Skeletal muscle satellite cell (primary cell): ENCODE results near the gene SERINC2.
"Not testable (repeated sequence)": the region's sequence is repeated elsewhere in the genome, so short reads cannot be mapped to it uniquely, and the experiment has no call there.

ENCODE experiments used
- H3K27me3 ChIP-seq: 2 replicates; pipeline ENCODE4 v1.7.0; 2013; ENCODE audit warnings: low read length; ENCODE audit not compliant: control insufficient read depth, insufficient read depth
- H3K36me3 ChIP-seq: 2 replicates; pipeline ENCODE4 v1.7.0; 2013; ENCODE audit warnings: mild to moderate bottlenecking, control low read depth, low read length; ENCODE audit not compliant: insufficient read depth
- H3K4me1 ChIP-seq: 2 replicates; pipeline ENCODE4 v1.7.0; 2013; ENCODE audit warnings: low read length; ENCODE audit not compliant: control insufficient read depth, insufficient read depth
- H3K4me2 ChIP-seq: 2 replicates; pipeline ENCODE4 v1.7.0; 2013; ENCODE audit warnings: mild to moderate bottlenecking, low read length
- H3K4me3 ChIP-seq: 2 replicates; pipeline ENCODE4 v1.7.0; 2013; ENCODE audit warnings: low read length
- H3K9ac ChIP-seq: 2 replicates; pipeline ENCODE4 v1.7.0; 2013; ENCODE audit warnings: mild to moderate bottlenecking, low read depth, low read length, moderate library complexity
- H3K9me3 ChIP-seq: replicated peaks from 2 replicates; pipeline ENCODE4 v1.7.0; 2013; ENCODE audit warnings: mild to moderate bottlenecking, control low read depth, low read length

The SERINC2 gene

DNA sequence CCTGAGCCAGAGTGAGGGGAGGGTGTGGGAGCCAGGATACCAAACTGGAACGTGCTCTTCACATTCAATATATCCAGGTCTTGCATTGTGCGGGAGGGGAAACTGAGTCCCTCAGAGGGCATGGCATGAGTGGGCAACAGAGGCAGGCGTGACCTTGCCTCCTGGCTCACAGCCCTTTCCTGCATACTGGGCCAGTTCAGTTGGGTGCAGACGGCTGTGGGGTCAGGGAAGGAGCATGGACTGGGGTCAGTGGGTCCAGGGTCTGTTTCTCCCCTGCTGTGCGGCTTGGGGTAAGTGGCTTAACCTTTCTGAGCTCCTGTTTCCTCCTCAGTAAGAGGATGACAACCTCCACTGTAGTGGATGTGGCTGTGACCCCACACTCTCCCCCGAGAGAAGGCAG, 16.6 kb downstream of the SERINC2 start:
- no peaks in the 10 kb centered on the region for H3K4me1 ChIP-seq
- no peak overlapping the region for H3K4me3 ChIP-seq
- H3K27me3 ChIP-seq, result no peaks in the 10 kb centered on the region
- peaks cover 17% of the 10 kb centered on the region for H3K36me3 ChIP-seq
- H3K9me3 ChIP-seq, result no peaks in the 10 kb centered on the region
- H3K4me2 ChIP-seq, result no peak overlapping the region
- no peak overlapping the region for H3K9ac ChIP-seq

DNA sequence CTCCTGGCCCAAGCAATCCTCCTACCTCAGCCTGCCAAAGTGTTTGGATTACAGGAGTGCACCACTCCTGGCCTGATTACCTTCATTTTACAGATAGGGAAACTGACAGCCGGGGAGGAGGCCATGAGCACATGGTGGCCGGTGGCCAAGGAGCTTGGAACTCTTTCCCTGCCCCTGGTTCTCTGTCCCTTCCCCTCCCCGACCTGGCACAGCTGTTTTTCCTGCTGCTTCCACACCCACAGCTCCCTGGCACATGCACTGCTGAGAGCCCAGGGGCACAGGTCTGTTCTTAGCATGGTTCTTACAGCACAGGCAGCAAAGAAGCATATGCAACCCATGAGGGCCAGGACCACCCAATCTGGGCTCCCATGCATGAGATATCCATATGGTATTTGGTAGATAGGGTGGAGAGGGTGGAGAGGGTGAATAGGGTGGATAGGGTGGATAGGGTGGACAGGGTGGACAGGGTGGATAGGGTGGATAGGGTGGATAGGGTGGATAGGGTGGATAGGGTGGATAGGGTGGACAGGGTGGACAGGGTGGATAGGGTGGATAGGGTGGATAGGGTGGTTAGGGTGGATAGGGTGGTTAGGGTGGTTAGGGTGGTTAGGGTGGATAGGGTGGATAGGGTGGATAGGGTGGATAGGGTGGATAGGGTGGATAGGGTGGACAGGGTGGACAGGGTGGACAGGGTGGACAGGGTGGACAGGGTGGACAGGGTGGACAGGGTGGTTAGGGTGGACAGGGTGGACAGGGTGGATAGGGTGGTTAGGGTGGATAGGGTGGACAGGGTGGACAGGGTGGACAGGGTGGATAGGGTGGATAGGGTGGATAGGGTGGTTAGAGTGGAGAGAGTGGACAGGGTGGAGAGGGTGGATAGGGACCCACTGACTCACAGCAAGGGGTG, 18.6 kb downstream of the SERINC2 start:
- H3K4me3 ChIP-seq, H3K4me2 ChIP-seq, H3K9ac ChIP-seq, H3K4me1 ChIP-seq, H3K27me3 ChIP-seq, H3K9me3 ChIP-seq: not testable (repeated sequence)
- H3K36me3 ChIP-seq, result peaks cover 12% of the 10 kb centered on the region

DNA sequence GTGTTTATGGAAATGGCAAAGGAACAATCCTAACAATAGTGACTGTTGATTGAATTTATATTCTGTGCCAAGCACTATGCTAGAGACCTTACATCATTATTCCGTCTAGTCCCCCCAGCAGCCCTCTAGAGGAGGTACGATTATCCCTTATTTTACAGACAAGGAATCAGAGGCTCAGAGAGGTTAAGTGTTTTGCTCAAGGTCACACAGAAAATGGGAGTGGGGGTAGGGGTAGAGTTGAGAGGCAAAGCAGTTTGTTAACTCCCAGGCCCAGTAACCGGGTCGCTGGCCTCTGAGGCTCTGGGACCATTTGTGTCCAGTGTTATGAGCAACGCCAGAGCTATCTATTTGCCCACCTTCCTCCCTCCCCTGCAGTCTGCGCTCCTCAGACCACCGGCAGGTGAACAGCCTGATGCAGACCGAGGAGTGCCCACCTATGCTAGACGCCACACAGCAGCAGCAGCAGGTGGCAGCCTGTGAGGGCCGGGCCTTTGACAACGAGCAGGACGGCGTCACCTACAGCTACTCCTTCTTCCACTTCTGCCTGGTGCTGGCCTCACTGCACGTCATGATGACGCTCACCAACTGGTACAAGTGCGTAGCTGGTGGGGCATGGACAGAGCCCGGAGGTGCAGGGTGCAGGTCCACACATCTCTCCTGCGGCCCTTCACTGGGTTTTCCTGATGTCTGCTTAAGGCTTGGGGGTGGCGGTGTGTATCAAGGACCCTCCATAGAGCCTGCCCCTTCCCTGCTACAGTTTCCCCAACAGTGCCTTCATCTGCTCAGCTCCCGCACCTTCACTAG, 19.8 kb downstream of the SERINC2 start:
- no peak overlapping the region for H3K4me2 ChIP-seq
- H3K36me3 ChIP-seq, result peaks cover 3% of the 10 kb centered on the region

DNA sequence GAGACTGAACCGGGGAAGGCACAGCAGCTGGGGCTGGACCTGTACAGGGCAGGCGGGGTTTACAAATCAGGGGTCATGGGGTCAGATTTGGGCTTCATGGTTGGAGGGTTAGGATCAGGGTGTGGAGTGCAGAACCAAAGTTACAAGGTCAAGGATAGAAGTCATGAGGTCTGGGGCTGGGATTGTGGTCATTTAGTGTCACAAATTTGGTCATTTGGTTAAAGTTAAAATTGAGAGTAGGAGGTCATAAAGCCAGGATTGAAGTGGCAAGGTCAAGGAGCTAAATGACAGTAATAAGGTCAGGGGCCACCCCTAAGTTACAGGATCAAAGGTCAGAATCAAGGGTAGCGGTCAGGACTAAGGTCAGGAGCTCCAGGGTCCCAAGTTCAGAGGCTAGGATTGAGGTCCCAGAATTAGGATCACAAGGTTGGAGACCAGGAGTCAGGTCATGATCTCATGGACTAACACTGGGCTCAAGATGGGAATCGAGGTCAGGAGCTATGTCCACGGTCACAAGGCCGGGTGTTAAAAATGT, 20.4 kb downstream of the SERINC2 start:
- H3K4me2 ChIP-seq, result no peak overlapping the region

More for the DNA sequence above, 19.8 kb downstream of the SERINC2 start:
- no peak overlapping the region for H3K4me3 ChIP-seq
- no peaks in the 10 kb centered on the region for H3K4me1 ChIP-seq
- H3K9me3 ChIP-seq, result no peaks in the 10 kb centered on the region
- H3K27me3 ChIP-seq, result no peaks in the 10 kb centered on the region
- H3K9ac ChIP-seq, result no peak overlapping the region

DNA sequence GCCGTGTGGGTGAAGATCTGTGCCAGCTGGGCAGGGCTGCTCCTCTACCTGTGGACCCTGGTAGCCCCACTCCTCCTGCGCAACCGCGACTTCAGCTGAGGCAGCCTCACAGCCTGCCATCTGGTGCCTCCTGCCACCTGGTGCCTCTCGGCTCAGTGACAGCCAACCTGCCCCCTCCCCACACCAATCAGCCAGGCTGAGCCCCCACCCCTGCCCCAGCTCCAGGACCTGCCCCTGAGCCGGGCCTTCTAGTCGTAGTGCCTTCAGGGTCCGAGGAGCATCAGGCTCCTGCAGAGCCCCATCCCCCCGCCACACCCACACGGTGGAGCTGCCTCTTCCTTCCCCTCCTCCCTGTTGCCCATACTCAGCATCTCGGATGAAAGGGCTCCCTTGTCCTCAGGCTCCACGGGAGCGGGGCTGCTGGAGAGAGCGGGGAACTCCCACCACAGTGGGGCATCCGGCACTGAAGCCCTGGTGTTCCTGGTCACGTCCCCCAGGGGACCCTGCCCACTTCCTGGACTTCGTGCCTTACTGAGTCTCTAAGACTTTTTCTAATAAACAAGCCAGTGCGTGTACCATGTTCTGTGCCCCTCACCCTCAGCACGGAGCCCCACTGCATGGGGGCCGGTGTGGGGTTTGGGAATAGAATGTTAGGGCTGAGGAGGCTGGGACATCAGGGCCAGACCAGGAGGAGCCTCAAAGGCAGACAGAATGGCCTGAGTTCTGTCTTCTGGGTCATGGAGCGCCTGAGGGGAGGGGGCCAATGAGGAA, 21.3 kb downstream of the SERINC2 start:
- Histone ChIP-seq H3K36me3 (peaks cover 3% of the 10 kb centered on the region), H3K9ac (no peak overlapping the region), H3K4me2 (no peak overlapping the region)

More for the DNA sequence above, 20.4 kb downstream of the SERINC2 start:
- H3K36me3 ChIP-seq, result peaks cover 3% of the 10 kb centered on the region
- H3K9me3 ChIP-seq, result no peaks in the 10 kb centered on the region
- no peak overlapping the region for H3K4me3 ChIP-seq
- H3K4me1 ChIP-seq, result no peaks in the 10 kb centered on the region
- H3K9ac ChIP-seq, result no peak overlapping the region
- H3K27me3 ChIP-seq, result no peaks in the 10 kb centered on the region

DNA sequence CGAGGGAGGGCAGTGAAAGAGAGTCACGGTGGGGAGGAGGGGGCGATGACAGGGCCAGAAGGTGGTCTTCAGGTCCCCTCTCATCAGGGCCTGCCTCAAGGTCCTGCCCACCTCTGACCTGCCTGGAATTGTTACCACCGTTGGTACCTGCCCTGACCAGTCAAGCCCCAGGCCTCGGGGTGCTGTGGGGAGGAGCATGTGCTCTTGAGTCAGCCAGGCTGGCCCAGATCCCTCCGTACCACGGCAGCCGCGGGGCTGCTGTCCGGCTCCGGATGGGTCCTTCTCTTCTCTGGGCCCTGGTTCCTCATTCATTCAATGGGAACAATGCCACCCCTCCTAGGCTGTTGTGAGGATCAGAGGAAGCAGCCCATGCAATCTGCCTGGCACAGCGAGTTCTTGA, 22.0 kb downstream of the SERINC2 start:
- Histone ChIP-seq H3K27me3 (no peaks in the 10 kb centered on the region), H3K9ac (no peak overlapping the region), H3K4me3 (no peak overlapping the region)

More for the DNA sequence above, 21.3 kb downstream of the SERINC2 start:
- Histone ChIP-seq H3K9me3 (no peaks in the 10 kb centered on the region), H3K4me1 (no peaks in the 10 kb centered on the region), H3K27me3 (no peaks in the 10 kb centered on the region), H3K4me3 (no peak overlapping the region)

DNA sequence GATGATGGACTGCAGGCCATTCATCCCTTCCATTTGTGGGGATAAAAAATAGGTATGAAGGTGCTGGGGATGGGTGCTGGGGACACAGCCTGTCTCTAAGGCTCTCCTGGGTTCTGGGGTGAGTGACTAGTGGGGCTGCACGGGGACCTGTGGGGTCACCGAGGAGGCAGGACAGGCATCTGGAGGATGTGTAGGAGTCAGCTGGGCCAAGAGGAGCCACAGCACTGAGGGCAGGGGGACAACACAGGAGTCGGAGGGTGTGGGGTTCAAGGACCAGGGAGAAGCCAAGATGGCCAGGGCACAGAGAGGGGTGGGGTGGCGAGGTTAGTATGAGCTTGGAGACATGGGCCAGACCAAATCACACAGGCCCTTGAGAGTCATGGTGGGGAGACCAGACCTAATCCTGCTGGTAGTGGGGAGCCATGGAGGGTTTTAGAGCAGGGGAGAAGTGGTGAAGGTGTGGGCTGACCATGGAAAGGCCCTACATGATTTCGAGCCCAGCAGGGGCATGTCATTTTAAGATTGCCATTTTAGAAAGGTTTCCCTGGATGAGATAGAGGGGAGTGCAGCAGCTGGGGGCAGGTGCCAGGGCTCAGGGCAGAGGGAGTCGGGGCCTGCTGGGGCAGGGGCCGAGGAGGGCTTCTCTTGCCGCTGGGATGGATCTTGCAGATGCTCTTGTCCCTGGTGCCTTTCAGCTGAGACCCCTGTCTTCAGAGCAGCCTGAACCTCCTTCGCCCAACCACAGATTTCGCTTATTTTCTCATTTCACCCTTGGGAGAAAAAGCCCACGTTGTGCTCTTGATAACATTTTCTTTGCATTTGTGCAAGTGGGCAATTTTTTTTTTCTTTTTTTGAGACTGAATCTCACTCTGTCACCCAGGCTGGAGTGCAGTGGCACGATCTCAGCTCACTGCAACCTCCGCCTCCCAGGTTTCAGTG, 22.7 kb downstream of the SERINC2 start:
- H3K36me3 ChIP-seq, result no peaks in the 10 kb centered on the region
- no peaks in the 10 kb centered on the region for H3K27me3 ChIP-seq
- no peaks in the 10 kb centered on the region for H3K4me1 ChIP-seq
- H3K4me2 ChIP-seq, result no peak overlapping the region
- no peak overlapping the region for H3K9ac ChIP-seq
- no peak overlapping the region for H3K4me3 ChIP-seq
- no peaks in the 10 kb centered on the region for H3K9me3 ChIP-seq

More for the DNA sequence above, 22.0 kb downstream of the SERINC2 start:
- Histone ChIP-seq H3K9me3 (no peaks in the 10 kb centered on the region), H3K4me2 (no peak overlapping the region), H3K4me1 (no peaks in the 10 kb centered on the region), H3K36me3 (peaks cover 3% of the 10 kb centered on the region)

DNA sequence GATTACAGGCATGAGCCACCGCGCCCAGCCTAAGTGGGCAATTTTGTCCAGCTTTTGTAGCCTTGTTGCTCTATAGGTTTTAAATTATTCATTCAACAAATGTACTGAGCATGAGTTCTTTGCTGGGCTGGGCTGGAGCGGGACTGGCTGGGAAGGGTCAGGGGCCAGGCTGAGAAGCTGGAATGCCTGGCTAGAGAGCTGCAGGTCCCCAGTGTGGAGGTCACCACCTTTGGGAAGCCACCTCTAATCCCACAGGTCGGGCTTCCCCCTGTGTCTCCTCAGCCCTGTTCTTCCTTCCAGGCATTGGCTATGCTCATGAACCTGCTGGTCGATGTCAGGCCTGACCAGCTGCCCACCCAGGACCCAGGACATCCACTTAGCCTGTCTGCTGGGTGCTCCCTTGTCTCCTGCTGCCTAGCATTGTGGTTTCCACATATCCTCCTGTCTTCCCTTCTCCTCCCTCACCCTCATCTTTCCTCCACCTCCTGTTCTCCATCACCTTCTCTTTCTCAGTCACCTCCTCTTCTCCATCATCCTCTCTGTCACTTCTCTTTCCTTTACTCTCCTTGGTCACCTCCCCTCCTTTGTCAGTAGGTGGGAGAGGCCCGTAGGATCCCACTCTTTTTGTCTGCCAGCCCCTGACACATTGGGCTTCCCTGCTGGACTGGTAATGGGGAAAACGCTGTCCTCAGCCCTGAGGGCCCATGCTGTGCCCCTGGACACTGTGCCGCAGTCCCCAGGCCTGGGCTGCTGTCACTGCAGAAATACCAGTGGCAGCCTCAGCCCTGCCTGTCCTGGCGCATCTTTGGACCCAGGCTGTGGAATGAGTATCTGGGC, 23.8 kb downstream of the SERINC2 start:
- no peaks in the 10 kb centered on the region for H3K9me3 ChIP-seq
- no peak overlapping the region for H3K9ac ChIP-seq
- no peaks in the 10 kb centered on the region for H3K36me3 ChIP-seq
- H3K27me3 ChIP-seq, result no peaks in the 10 kb centered on the region
- H3K4me2 ChIP-seq, result no peak overlapping the region
- H3K4me1 ChIP-seq, result no peaks in the 10 kb centered on the region
- no peak overlapping the region for H3K4me3 ChIP-seq

DNA sequence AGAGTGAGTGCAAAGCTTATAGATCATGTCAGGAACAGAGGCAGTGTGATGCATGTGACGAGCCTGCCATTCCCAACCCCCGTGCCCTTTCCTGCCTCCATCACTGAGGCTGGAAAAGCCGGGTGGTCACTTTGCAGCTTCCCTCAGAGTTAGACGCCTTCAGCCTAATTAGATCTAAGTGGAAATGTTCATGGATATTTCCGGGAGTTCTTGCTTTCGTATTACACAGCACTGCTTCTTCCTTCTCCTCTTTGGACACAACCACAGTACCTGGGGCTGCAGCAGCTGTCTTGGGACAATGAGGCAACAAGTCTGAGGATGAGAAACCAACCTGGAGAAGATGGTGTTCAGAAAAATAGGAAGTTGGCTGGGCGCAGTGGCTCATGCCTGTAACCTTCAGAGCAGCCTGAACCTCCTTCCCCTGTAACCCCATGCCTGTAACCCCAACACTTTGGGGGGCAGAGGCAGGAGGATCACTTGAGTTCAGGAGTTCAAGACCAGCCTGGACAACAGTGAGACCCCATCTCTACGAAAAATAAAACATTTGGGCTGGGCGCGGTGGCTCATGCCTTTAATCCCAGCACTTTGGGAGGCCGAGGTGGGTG, 24.5 kb downstream of the SERINC2 start:
- Histone ChIP-seq H3K4me3 (no peak overlapping the region), H3K4me2 (no peak overlapping the region), H3K9me3 (no peaks in the 10 kb centered on the region), H3K4me1 (no peaks in the 10 kb centered on the region), H3K9ac (no peak overlapping the region), H3K36me3 (no peaks in the 10 kb centered on the region), H3K27me3 (no peaks in the 10 kb centered on the region)
